Measurements from ENCODE around the gene DUSP28.

The DUSP28 gene

GRCh38 chr2:240566203-240567136, 6.3 kb downstream of the DUSP28 start:
- CTCF ChIA-PET = interaction anchor here (0.8 to 4.9 kb wide), 17 partner anchors 10 to 274 kb away, joined by 3 to 75 read pairs (median 7); partner anchors contain the start of genes ANKMY1 and CAPN10
- POLR2A ChIA-PET = interaction anchor here (0.6 to 1.6 kb wide), 4 partner anchors 13 to 210 kb away, joined by 3 to 6 read pairs (median 4); partner anchors contain the start of gene CAPN10
- no peak for DNase-seq (ENCODE audit: low read depth, low spot score)
- peak; percentile 81 for TF ChIP-seq CTCF (IDR thresholded peaks at IDR 0.05; ENCODE audit: insufficient read depth, low read length, missing control alignments)
- peak overlapping the region; percentile 44 for H3K4me3 ChIP-seq (ENCODE audit: low read depth, low read length)

GRCh38 chr2:240567137-240567871, 7.1 kb downstream of the DUSP28 start:
- no peak for TF ChIP-seq CTCF (IDR thresholded peaks at IDR 0.05; ENCODE audit: insufficient read depth, low read length, missing control alignments)
- CTCF ChIA-PET = interaction anchor here (0.8 to 4.9 kb wide), 12 partner anchors 9 to 273 kb away, joined by 3 to 75 read pairs (median 10); partner anchors contain the start of genes ANKMY1 and CAPN10
- no peak for DNase-seq (ENCODE audit: low read depth, low spot score)
- peak overlapping the region; percentile 74 for H3K4me3 ChIP-seq (ENCODE audit: low read depth, low read length)
- POLR2A ChIA-PET = no interaction called here

- ChIA-PET POLR2A (interaction anchor here (1.7 kb wide), 1 partner anchor 18 kb away, joined by 10 read pairs; the partner anchor contains the start of gene CAPN10), CTCF (interaction anchor here (1.0 to 4.9 kb wide), 7 partner anchors 7 to 53 kb away, joined by 5 to 75 read pairs (median 15); partner anchors contain the start of genes ANKMY1, CAPN10 and DUSP28)
- no peak for DNase-seq (ENCODE audit: low read depth, low spot score)
- TF ChIP-seq CTCF (IDR thresholded peaks at IDR 0.05; ENCODE audit: insufficient read depth, low read length, missing control alignments) = no peak
- H3K4me3 ChIP-seq (ENCODE audit: low read depth, low read length) = peak within 1 kb of the TSS; percentile 74
Observed at GRCh38 chr2:240567872-240568677, 7.9 kb downstream of the DUSP28 start, which contains the start of gene RNPEPL1. TSS of gene RNPEPL1 (plus strand) at chr2:240568484. CDS start at chr2:240568587, 103 bp downstream.

GRCh38 chr2:240568678-240569522, 8.7 kb downstream of the DUSP28 start:
- no peak for DNase-seq (ENCODE audit: low read depth, low spot score)
- ChIA-PET CTCF (interaction anchor here (1.0 to 2.1 kb wide), 4 partner anchors 8 to 18 kb away, joined by 5 to 15 read pairs (median 6); partner anchors contain the start of genes CAPN10 and DUSP28), POLR2A (interaction anchor here (1.7 kb wide), 1 partner anchor 17 kb away, joined by 10 read pairs; the partner anchor contains the start of gene CAPN10)
- TF ChIP-seq CTCF (IDR thresholded peaks at IDR 0.05; ENCODE audit: insufficient read depth, low read length, missing control alignments) = no peak
- H3K4me3 ChIP-seq (ENCODE audit: low read depth, low read length) = peak overlapping the region; percentile 74

- peak overlapping the region; percentile 74 for H3K4me3 ChIP-seq (ENCODE audit: low read depth, low read length)
- no peak for TF ChIP-seq CTCF (IDR thresholded peaks at IDR 0.05; ENCODE audit: insufficient read depth, low read length, missing control alignments)
- POLR2A ChIA-PET = interaction anchor here (1.7 kb wide), 1 partner anchor 17 kb away, joined by 10 read pairs; the partner anchor contains the start of gene CAPN10
- no peak for DNase-seq (ENCODE audit: low read depth, low spot score)
- CTCF ChIA-PET = interaction anchor here (1.7 to 2.1 kb wide), 2 partner anchors 9 to 18 kb away, joined by 5 to 15 read pairs; partner anchors contain the start of genes CAPN10 and DUSP28
Observed at GRCh38 chr2:240569523-240569997, 9.4 kb downstream of the DUSP28 start.
